Natural killer cell (primary cell): Measurements from ENCODE around the gene LPCAT2. TPM values are rescaled to one million over a fixed set of nuclear protein-coding genes. Genes with fewer than 3 reads are reported as not detected.

Experiments
- ATAC-seq, 3 donors: fragments of 150-1000 bp in 2 of 3; fragments of 200-7000 bp in 1 of 3; cut with Tn5 transposase; 1 replicate in 1 of 3; 2 replicates in 2 of 3; pipeline ENCODE4 v1.10.0; 2021; ENCODE audit warnings: mild to moderate bottlenecking in 2 of 3, moderate library complexity in 2 of 3
- DNase-seq, 2 donors: peaks; one replicate each; pipeline versions ENCODE4 v3.0.0 to v3.0.0-alpha.2; 2013 to 2021; ENCODE audit warnings: mixed read lengths in 1 of 2
- H3K27ac ChIP-seq: one replicate; pipeline ENCODE4 v1.5.1; 2013; ENCODE audit warnings: mild to moderate bottlenecking, low read length
- H3K27me3 ChIP-seq: one replicate; pipeline ENCODE4 v1.6.1; 2013; ENCODE audit warnings: low read length; ENCODE audit not compliant: control insufficient read depth, insufficient read depth
- H3K36me3 ChIP-seq: one replicate; pipeline ENCODE4 v1.6.1; 2013; ENCODE audit warnings: low read length; ENCODE audit not compliant: control insufficient read depth, insufficient read depth
- H3K4me1 ChIP-seq: one replicate; pipeline ENCODE4 v1.6.1; 2013; ENCODE audit warnings: low read length; ENCODE audit not compliant: control insufficient read depth, insufficient read depth
- H3K4me3 ChIP-seq: one replicate; pipeline ENCODE4 v1.5.1; 2013; ENCODE audit warnings: low read length
- H3K9me3 ChIP-seq: one replicate; pipeline ENCODE4 v1.6.1; 2013; ENCODE audit warnings: low read length; ENCODE audit not compliant: control insufficient read depth, insufficient read depth
- H3K27ac Mint-ChIP-seq, 2 donors: one replicate each; pipeline ENCODE4 v1.8.0; 2022; ENCODE audit warnings: mild to moderate bottlenecking in 2 of 2, mixed read lengths in 2 of 2, moderate library complexity in 1 of 2
- H3K27me3 Mint-ChIP-seq, 2 donors: one replicate each; pipeline ENCODE4 v1.8.0; 2022; ENCODE audit warnings: low read depth in 2 of 2, mixed read lengths in 2 of 2
- H3K36me3 Mint-ChIP-seq: one replicate; pipeline ENCODE4 v1.8.0; 2022; ENCODE audit warnings: mixed read lengths
- H3K4me1 Mint-ChIP-seq, 2 donors: one replicate each; pipeline ENCODE4 v1.8.0; 2022; ENCODE audit warnings: mixed read lengths in 2 of 2
- H3K4me3 Mint-ChIP-seq: one replicate; pipeline ENCODE4 v1.8.0; 2022; ENCODE audit warnings: mild to moderate bottlenecking, moderate library complexity, mixed read lengths
- H3K9me3 Mint-ChIP-seq, 2 donors: one replicate each; pipeline ENCODE4 v1.8.0; 2022; ENCODE audit warnings: mixed read lengths in 2 of 2
- CTCF ChIP-seq: fragments of 200-600 bp; IDR thresholded peaks from one replicate; pipeline ENCODE4 v1.8.0; 2022; ENCODE audit warnings: antibody characterized with exemption
- WGBS: methylation state at CpG from one replicate; pipeline ENCODE4 v1.1.7; 2013; ENCODE audit warnings: missing lambda C conversion rate; ENCODE audit not compliant: insufficient coverage; 5-methylcytosine and 5-hydroxymethylcytosine counted together
- intact Hi-C: fragments of 100-400 bp; cut with micrococcal nuclease; formaldehyde crosslinking; loops from one replicate; pipeline ENCODE4 v1.14.2; 2022
- total RNA-seq, 4 donors: library from RNA; stranded (reverse); fragments of 120-200 nt in 1 of 4; gene quantifications; one replicate each; pipeline versions ENCODE4 v1.2.3 to v1.2.4, GENCODE V29; 2013 to 2022

LPCAT2 gene
- total RNA-seq, 3 donors from 2014 or later (not counting 1 experiment from before 2014, with no cell fraction given): 1.6 to 23.5 (median 3.1) TPM

GRCh38 chr16:55497558-55497957, 11.3 kb upstream of the LPCAT2 start:
- 96% methylated on average over 5 of the region's 5 CpGs for WGBS
- H3K4me3 ChIP-seq: no peak overlapping the region
- peaks cover 0 to 2% of the 10 kb centered on the region in 2 donors for H3K27me3 Mint-ChIP-seq
- no peaks in the 10 kb centered on the region for H3K36me3 ChIP-seq
- DNase-seq (no peak), ATAC-seq (no peak)
- TF ChIP-seq CTCF: no peak
- H3K27ac Mint-ChIP-seq: no peak overlapping the region
- no peaks in the 10 kb centered on the region for H3K4me1 Mint-ChIP-seq
- H3K27ac ChIP-seq: no peak overlapping the region
- no peaks in the 10 kb centered on the region for H3K9me3 ChIP-seq
- no peaks in the 10 kb centered on the region for H3K4me1 ChIP-seq
- H3K9me3 Mint-ChIP-seq: no peaks in the 10 kb centered on the region
- intact Hi-C loops: no loop called here
- no peaks in the 10 kb centered on the region for H3K36me3 Mint-ChIP-seq
- no peaks in the 10 kb centered on the region for H3K27me3 ChIP-seq
- no peak overlapping the region for H3K4me3 Mint-ChIP-seq

- Mint-ChIP-seq H3K27me3 (peaks cover 0 to 2% of the 10 kb centered on the region in 2 donors), H3K4me3 (no peak overlapping the region), H3K9me3 (no peaks in the 10 kb centered on the region), H3K27ac (no peak overlapping the region), H3K36me3 (no peaks in the 10 kb centered on the region), H3K4me1 (no peaks in the 10 kb centered on the region)
- Histone ChIP-seq H3K9me3 (no peaks in the 10 kb centered on the region), H3K27ac (no peak overlapping the region), H3K27me3 (no peaks in the 10 kb centered on the region), H3K4me1 (no peaks in the 10 kb centered on the region), H3K4me3 (no peak overlapping the region), H3K36me3 (no peaks in the 10 kb centered on the region)
- ATAC-seq (no peak), DNase-seq (no peak)
- TF ChIP-seq CTCF: no peak
- WGBS: 87% methylated on average over 6 of the region's 6 CpGs
- intact Hi-C loops: no loop called here
Observed at GRCh38 chr16:55498101-55498500, 10.8 kb upstream of the LPCAT2 start.

- no peaks in the 10 kb centered on the region for H3K9me3 ChIP-seq
- no peak overlapping the region for H3K4me3 Mint-ChIP-seq
Observed at GRCh38 chr16:55499281-55499680, 9.6 kb upstream of the LPCAT2 start.

More at GRCh38 chr16:55499281-55499680, 9.6 kb upstream of the LPCAT2 start:
- WGBS: 55% methylated on average over 1 of the region's 3 CpGs
- H3K27me3 Mint-ChIP-seq: no peaks in the 10 kb centered on the region
- no peaks in the 10 kb centered on the region for H3K4me1 Mint-ChIP-seq
- no peak overlapping the region for H3K27ac Mint-ChIP-seq
- DNase-seq (no peak), ATAC-seq (no peak)
- no peaks in the 10 kb centered on the region for H3K36me3 ChIP-seq
- TF ChIP-seq CTCF: no peak
- no peaks in the 10 kb centered on the region for H3K27me3 ChIP-seq
- intact Hi-C loops: no loop called here
- no peaks in the 10 kb centered on the region for H3K36me3 Mint-ChIP-seq
- H3K27ac ChIP-seq: no peak overlapping the region
- no peaks in the 10 kb centered on the region for H3K9me3 Mint-ChIP-seq
- H3K4me1 ChIP-seq: no peaks in the 10 kb centered on the region
- no peak overlapping the region for H3K4me3 ChIP-seq
